Esophagus (tissue), 2 donors: ENCODE results near the gene TMEM178B. TPM values are rescaled to one million over a fixed set of nuclear protein-coding genes. Genes with fewer than 3 reads are reported as not detected.

Source experiments
- H3K27ac ChIP-seq, 2 donors: one replicate each; pipeline ENCODE4 v1.5.1; 2013; ENCODE audit warnings: low read depth in 2 of 2, mild to moderate bottlenecking in 2 of 2, inconsistent platforms in 1 of 2, low read length in 1 of 2, moderate library complexity in 1 of 2
- H3K27me3 ChIP-seq, 2 donors: one replicate each; pipeline ENCODE4 v1.6.1; 2013; ENCODE audit warnings: low read length in 2 of 2, control low read depth in 1 of 2, mild to moderate bottlenecking in 1 of 2; ENCODE audit not compliant: insufficient read depth in 2 of 2, control insufficient read depth in 1 of 2
- H3K36me3 ChIP-seq, 2 donors: one replicate each; pipeline ENCODE4 v1.6.1; 2013; ENCODE audit warnings: low read length in 1 of 2; ENCODE audit not compliant: control insufficient read depth in 2 of 2, insufficient read depth in 2 of 2
- H3K4me1 ChIP-seq, 2 donors: one replicate each; pipeline ENCODE4 v1.6.1; 2013; ENCODE audit warnings: low read length in 1 of 2; ENCODE audit not compliant: control insufficient read depth in 2 of 2, insufficient read depth in 2 of 2
- H3K4me3 ChIP-seq, 2 donors: one replicate each; pipeline ENCODE4 v1.5.1; 2013; ENCODE audit warnings: low read length in 2 of 2, mild to moderate bottlenecking in 2 of 2, low read depth in 1 of 2, moderate library complexity in 1 of 2
- H3K9me3 ChIP-seq, 2 donors: one replicate each; pipeline ENCODE4 v1.6.1; 2013; ENCODE audit warnings: mild to moderate bottlenecking in 2 of 2, low read depth in 1 of 2, low read length in 1 of 2, moderate library complexity in 1 of 2; ENCODE audit not compliant: control insufficient read depth in 2 of 2, insufficient read depth in 1 of 2
- WGBS, 2 donors: extraction: QIAGEN DNeasy Blood & Tissue Kit; methylation state at CpG; one replicate each; pipeline ENCODE4 v1.1.7; 2013; 5-methylcytosine and 5-hydroxymethylcytosine counted together
- polyA plus RNA-seq, 2 donors: library from polyadenylated mRNA; stranded (reverse); fragments of 200-250 nt; gene quantifications; one replicate each; pipeline ENCODE4 v1.2.3, GENCODE V29; 2013
- donor health status: healthy with polysubstance abuse.
- donor health status: Bipolar disorder and iron deficiency.

TMEM178B gene
- polyA plus RNA-seq, 2 donors, result 0.21 to 0.26 TPM

DNA sequence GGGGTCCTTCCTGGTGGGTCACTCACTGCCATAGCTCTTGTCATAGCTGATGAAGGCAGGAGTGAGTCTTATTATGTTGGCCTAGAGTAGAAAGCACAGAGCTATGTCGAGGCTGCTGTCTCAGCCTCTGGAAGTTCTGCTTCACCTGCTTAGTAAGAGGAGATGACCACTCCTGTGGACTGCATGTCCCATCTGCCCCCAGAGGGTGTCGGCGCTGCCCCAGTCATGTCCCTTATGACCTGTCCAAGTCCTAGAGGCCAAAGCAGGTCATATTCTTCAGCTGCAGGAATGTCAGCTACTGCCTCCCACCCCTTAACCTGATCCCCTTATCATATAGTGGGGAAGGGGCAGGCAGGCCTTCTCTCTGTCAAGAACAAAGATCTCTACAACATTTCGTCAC, 405.0 kb downstream of the TMEM178B start:
- H3K4me1 ChIP-seq, result no peaks in the 10 kb centered on the region
- WGBS, 2 donors, result 92% methylated on average over 4 of the region's 4 CpGs
- no peaks in the 10 kb centered on the region for H3K36me3 ChIP-seq
- H3K27ac ChIP-seq, result no peak overlapping the region
- H3K4me3 ChIP-seq, result no peak overlapping the region
- H3K27me3 ChIP-seq, result no peaks in the 10 kb centered on the region
- no peaks in the 10 kb centered on the region for H3K9me3 ChIP-seq

DNA sequence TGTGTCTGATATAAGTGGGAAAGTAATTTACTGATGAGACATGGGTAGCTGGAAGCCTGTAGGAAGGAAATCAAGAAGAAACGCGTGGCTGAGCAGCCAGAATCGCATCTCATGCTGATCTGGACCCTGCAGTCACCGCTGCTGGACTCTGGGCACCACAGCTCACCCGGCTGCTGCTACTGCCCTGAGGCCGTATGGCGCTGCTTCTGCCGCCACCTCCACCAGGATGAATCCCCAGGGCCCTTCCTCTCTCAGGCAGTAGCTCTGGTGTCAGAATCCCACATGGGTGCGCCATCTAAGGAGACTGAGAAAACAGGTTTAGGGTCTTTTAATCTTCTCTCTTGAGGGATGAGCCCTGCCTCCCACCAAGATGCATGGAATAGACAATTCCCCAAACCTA, 407.1 kb downstream of the TMEM178B start:
- Histone ChIP-seq H3K4me1 (no peaks in the 10 kb centered on the region), H3K27me3 (no peaks in the 10 kb centered on the region), H3K36me3 (no peaks in the 10 kb centered on the region), H3K4me3 (no peak overlapping the region), H3K27ac (no peak overlapping the region), H3K9me3 (no peaks in the 10 kb centered on the region)
- 84 to 85% methylated on average over 9 of the region's 9 CpGs for WGBS, 2 donors

DNA sequence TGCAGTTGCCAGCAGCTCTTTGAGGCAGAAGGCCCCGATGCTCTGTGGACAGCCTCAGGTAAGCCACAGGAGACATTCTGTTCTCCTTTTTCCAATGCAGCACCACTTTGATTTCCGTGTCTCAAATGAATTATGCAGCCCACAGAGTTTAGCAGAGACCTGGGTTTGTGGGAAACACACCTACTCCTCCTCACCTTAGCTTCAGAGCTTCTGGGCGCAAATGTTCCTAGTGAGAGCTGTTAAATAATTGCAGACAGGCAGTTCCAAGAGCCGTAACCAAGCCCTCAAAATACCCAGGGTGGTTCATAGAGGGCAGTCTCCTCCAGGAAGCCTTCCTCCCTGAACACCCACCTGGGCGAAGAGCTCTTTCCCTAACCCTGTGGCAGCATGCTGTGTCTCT, 408.1 kb downstream of the TMEM178B start:
- H3K4me1 ChIP-seq, result no peaks in the 10 kb centered on the region
- 89 to 93% methylated on average over 5 of the region's 5 CpGs for WGBS, 2 donors
- no peak overlapping the region for H3K4me3 ChIP-seq
- no peaks in the 10 kb centered on the region for H3K27me3 ChIP-seq
- H3K27ac ChIP-seq, result no peak overlapping the region
- H3K9me3 ChIP-seq, result no peaks in the 10 kb centered on the region
- no peaks in the 10 kb centered on the region for H3K36me3 ChIP-seq

GRCh38 chr7:141483044-141483443, 409.2 kb downstream of the TMEM178B start:
- H3K36me3 ChIP-seq, result no peaks in the 10 kb centered on the region
- H3K4me1 ChIP-seq, result no peaks in the 10 kb centered on the region
- WGBS, 2 donors, result 88 to 97% methylated on average over 2 of the region's 2 CpGs
- no peaks in the 10 kb centered on the region for H3K9me3 ChIP-seq
- no peaks in the 10 kb centered on the region for H3K27me3 ChIP-seq
- no peak overlapping the region for H3K4me3 ChIP-seq
- H3K27ac ChIP-seq, result no peak overlapping the region

- H3K4me1 ChIP-seq, result no peaks in the 10 kb centered on the region
- 64 to 81% methylated on average over 1 of the region's 1 CpG for WGBS, 2 donors
These were observed 411.0 kb downstream of the TMEM178B start for GRCh38 chr7:141484907-141485306.

GRCh38 chr7:141486959-141487358, 413.1 kb downstream of the TMEM178B start:
- Histone ChIP-seq H3K27ac (no peak overlapping the region), H3K27me3 (no peaks in the 10 kb centered on the region), H3K9me3 (no peaks in the 10 kb centered on the region), H3K4me1 (no peaks in the 10 kb centered on the region), H3K4me3 (no peak overlapping the region), H3K36me3 (no peaks in the 10 kb centered on the region)
- 88% methylated on average over 3 of the region's 3 CpGs for WGBS, 2 donors

More at GRCh38 chr7:141484907-141485306, 411.0 kb downstream of the TMEM178B start:
- H3K9me3 ChIP-seq, result no peaks in the 10 kb centered on the region
- no peak overlapping the region for H3K27ac ChIP-seq
- H3K4me3 ChIP-seq, result no peak overlapping the region
- no peaks in the 10 kb centered on the region for H3K36me3 ChIP-seq
- H3K27me3 ChIP-seq, result no peaks in the 10 kb centered on the region

- Histone ChIP-seq H3K9me3 (no peaks in the 10 kb centered on the region), H3K36me3 (no peaks in the 10 kb centered on the region), H3K27me3 (no peaks in the 10 kb centered on the region), H3K27ac (no peak overlapping the region), H3K4me1 (no peaks in the 10 kb centered on the region), H3K4me3 (no peak overlapping the region)
- WGBS, 2 donors, result 38 to 40% methylated on average over 2 of the region's 2 CpGs
These were observed 416.6 kb downstream of the TMEM178B start for GRCh38 chr7:141490474-141490873.

DNA sequence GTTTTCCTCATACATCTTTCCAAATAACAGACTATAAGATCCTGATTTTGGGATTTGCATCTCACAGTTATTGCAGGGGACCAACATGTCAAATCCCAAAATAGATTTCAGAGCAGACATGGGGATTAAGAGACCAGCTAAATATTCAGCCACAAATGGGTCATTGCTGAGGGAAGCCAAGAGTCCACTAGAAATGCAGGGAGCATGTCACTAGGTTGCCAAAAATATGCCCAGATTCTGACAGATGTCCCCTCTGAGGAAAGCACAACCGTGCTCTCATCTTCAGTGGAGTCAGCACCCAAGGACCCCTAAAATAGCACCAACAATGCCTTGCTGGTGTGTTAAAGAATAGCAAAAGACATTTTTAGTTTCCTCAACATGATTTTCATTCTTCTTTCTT, 421.2 kb downstream of the TMEM178B start:
- 65 to 74% methylated on average over 1 of the region's 1 CpG for WGBS, 2 donors
- Histone ChIP-seq H3K4me1 (no peaks in the 10 kb centered on the region), H3K27me3 (no peaks in the 10 kb centered on the region), H3K27ac (no peak overlapping the region), H3K36me3 (no peaks in the 10 kb centered on the region), H3K4me3 (no peak overlapping the region), H3K9me3 (no peaks in the 10 kb centered on the region)

GRCh38 chr7:141497391-141497790, 423.5 kb downstream of the TMEM178B start:
- 70 to 75% methylated on average over 5 of the region's 5 CpGs for WGBS, 2 donors
- H3K4me3 ChIP-seq, result no peak overlapping the region
- H3K4me1 ChIP-seq, result no peaks in the 10 kb centered on the region
- H3K27me3 ChIP-seq, result no peaks in the 10 kb centered on the region
- no peaks in the 10 kb centered on the region for H3K36me3 ChIP-seq
- no peak overlapping the region for H3K27ac ChIP-seq
- no peaks in the 10 kb centered on the region for H3K9me3 ChIP-seq

DNA sequence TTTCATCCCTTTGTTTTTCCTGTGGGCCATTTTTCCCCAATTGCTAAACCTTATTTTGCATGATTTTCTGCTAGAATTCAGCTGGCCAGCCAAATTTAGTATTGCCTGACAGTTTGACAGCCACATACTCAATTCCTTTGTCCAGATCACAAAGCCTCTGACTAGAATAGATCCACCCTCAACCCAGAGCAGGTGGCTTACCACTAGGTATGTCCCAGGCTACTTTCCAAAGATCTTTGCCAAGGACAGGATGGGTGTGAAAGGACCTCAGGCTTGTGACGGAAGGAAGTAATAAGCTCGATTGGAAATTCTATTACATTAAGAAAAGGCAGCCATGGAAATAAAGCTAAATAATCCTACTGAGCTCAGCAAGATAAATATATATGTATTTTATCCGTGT, 426.7 kb downstream of the TMEM178B start:
- Histone ChIP-seq H3K9me3 (no peaks in the 10 kb centered on the region), H3K4me1 (no peaks in the 10 kb centered on the region), H3K36me3 (no peaks in the 10 kb centered on the region), H3K27me3 (no peaks in the 10 kb centered on the region), H3K27ac (no peak overlapping the region), H3K4me3 (no peak overlapping the region)
- WGBS, 2 donors, result 63 to 67% methylated on average over 3 of the region's 3 CpGs
